Measurements from ENCODE around the gene BRCC3. TPM values are rescaled to one million over a fixed set of nuclear protein-coding genes. Genes with fewer than 3 reads are reported as not detected.

Gene BRCC3
- 25.0 to 30.4 TPM (median 28.6 TPM) in 5 replicates for total RNA-seq (2022; extraction: Qiagen RNA extraction; ENCODE audit: low read depth)

DNA sequence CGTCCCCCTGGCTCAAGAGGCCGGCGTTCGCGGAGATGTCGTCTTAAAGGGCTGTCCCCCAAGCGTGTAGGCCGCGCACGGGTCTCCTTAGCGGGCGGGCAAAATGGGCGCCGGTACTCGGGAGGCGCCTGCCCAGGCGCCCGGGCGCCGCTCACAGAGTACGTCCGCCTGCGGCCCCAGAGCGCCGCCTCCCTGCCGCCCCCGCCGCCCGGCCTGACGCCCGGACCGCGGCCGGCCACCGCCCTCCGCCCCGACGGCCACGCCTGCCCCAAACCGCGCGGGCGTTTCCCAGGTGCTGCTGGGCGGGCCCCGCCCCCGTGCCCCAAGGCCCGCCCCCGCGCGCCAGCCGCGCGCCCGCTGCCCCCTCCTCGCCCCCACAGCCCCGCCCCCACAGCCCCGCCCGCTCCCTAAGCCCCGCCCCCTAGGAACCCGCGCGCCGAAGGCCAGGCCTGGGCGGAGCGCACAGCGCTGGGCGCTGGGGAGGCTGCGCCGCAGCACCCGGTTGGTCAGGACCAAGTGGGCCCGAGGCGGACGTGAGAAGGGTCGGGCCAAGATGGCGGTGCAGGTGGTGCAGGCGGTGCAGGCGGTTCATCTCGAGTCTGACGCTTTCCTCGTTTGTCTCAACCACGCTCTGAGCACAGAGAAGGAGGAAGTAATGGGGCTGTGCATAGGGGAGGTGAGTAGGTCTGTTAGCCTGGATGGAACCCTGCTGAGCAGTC is at the start of gene BRCC3, which contains the start of the genes CMC4 and MTCP1:
Gene BRCC3 (plus strand): TSS at position 534 of the 719 bp plus-strand sequence. CDS start 20 bp downstream, at position 554.
Gene CMC4 (minus strand): TSS at position 162 of the 719 bp plus-strand sequence. CDS start 7,113 bp downstream, outside the sequence.
Gene MTCP1 (minus strand): TSS at position 162 of the 719 bp plus-strand sequence. CDS start 5,126 bp downstream, outside the sequence.

DNA sequence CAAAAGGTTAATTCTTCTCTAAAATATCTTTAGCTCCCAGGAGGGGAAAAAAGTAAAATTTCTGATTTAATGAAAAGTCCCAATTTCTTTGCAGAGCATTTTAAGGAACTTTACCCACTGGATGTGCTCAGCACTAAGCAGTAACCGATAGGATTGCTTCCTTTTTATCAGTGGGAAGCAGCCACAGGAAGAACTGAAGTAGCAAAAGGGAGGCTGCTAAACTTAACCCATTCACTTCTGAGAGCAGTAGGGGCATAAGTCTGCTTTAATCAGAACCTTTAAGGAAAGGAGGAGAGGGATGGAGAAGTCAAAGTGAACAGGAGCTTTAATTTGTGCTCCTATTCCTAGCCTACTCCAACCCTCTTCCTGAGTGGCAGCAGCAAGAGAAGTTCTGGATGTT is 48.7 kb upstream of the BRCC3 start, which contains the start of gene F8:
Gene F8 (minus strand): TSS at position 139 of the 400 bp plus-strand sequence. CDS start 171 bp downstream, outside the sequence.

DNA sequence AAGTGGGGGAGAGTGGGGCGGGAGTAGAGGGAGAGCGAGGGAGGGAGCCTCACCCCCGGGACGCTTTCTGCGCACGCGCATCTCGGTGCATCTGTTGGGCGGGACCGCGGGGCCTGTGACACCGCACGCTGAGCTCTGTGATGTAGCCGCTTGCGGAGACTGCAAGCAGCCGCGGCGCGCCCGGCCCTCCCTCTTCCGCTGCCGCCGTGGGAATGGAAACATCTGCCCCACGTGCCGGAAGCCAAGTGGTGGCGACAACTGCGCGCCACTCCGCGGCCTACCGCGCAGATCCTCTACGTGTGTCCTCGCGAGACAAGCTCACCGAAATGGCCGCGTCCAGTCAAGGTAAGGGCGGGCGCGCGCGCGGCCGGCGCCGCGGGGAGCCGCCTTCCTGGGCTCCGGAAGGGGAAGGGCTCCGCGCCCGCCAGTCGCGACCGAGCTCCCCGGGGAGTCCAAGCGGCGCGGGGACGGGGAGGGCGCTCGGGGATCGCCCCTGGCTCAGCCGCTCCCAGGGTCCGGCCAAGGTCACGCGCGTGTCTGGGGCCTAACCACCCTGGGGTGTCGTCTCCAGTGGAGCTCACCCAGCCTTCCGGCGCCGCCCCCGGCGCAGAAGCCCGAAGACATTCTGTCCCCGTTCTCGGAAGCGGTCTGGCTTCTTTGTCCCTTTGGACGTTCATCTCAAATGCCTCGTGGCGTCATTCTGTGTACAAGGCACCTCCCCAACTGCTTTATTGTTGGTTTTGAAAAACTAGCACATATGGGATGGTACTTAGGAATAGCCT is 44.4 kb upstream of the BRCC3 start, which contains the start of gene FUNDC2:
Gene FUNDC2 (plus strand): TSS at position 118 of the 782 bp plus-strand sequence. CDS start 95 bp downstream, at position 213.

Other genes with a start within 250 kb of the BRCC3 start
- gene SMIM9, start 236.8 kb upstream of the BRCC3 start, total RNA-seq (2022; extraction: Qiagen RNA extraction; ENCODE audit: low read depth) = not detected in 5 replicates
- gene F8A1, start 185.2 kb upstream of the BRCC3 start, total RNA-seq (2022; extraction: Qiagen RNA extraction; ENCODE audit: low read depth) = 57.7 to 95.5 TPM (median 81.7 TPM) in 5 replicates
- gene F8, start 48.8 kb upstream of the BRCC3 start, total RNA-seq (2022; extraction: Qiagen RNA extraction; ENCODE audit: low read depth) = 3.8 to 5.5 TPM (median 4.3 TPM) in 5 replicates
- 94.6 to 115 TPM (median 111 TPM) in 5 replicates for gene FUNDC2, start 44.7 kb upstream of the BRCC3 start, total RNA-seq (2022; extraction: Qiagen RNA extraction; ENCODE audit: low read depth)
- gene CMC4, start 372 bp upstream of the BRCC3 start, total RNA-seq (2022; extraction: Qiagen RNA extraction; ENCODE audit: low read depth) = 14.3 to 15.9 TPM (median 14.9 TPM) in 5 replicates
- gene MTCP1, start 372 bp upstream of the BRCC3 start, total RNA-seq (2022; extraction: Qiagen RNA extraction; ENCODE audit: low read depth) = 13.9 to 24.5 TPM (median 22.5 TPM) in 5 replicates
- 50.8 to 61.3 TPM (median 53.3 TPM) in 5 replicates for gene VBP1, start 145.0 kb downstream of the BRCC3 start, total RNA-seq (2022; extraction: Qiagen RNA extraction; ENCODE audit: low read depth)
- gene RAB39B, start 193.0 kb downstream of the BRCC3 start, total RNA-seq (2022; extraction: Qiagen RNA extraction; ENCODE audit: low read depth) = 0.66 to 0.85 TPM (median 0.85 TPM) in 5 replicates